A549 treated with AZD9567 at 1 μM for 4 hours (cell line): ENCODE results near the gene KCTD2. TPM values are rescaled to one million over a fixed set of nuclear protein-coding genes. Genes with fewer than 3 reads are reported as not detected.

Experiments
- total RNA-seq: library from RNA; stranded (reverse); fragments of 200-300 nt; extraction: Qiagen RNA extraction; gene quantifications from 5 replicates; pipeline ENCODE4 v1.2.3, GENCODE V29; 2022; ENCODE audit not compliant: insufficient read depth

The KCTD2 gene
- total RNA-seq = 30.8 to 35.2 TPM (median 31.4 TPM) in 5 replicates

GRCh38 chr17:75046407-75047289, at the start of gene KCTD2, which contains the start of gene ATP5PD:
Gene KCTD2 (plus strand): TSS chr17:75047225. CDS start chr17:75047251, 26 bp downstream.
Gene ATP5PD (minus strand): TSS chr17:75046969. CDS start chr17:75042650, 4,319 bp downstream.

GRCh38 chr17:75012346-75013091, 34.5 kb upstream of the KCTD2 start, which contains the start of gene MRPL58:
Gene MRPL58 (plus strand): TSS chr17:75012670. CDS start chr17:75012687, 17 bp downstream.

GRCh38 chr17:75087558-75088453, 40.8 kb downstream of the KCTD2 start, which contains the start of gene SLC16A5:
Gene SLC16A5 (plus strand): TSS chr17:75087954. CDS start chr17:75093637, 5,683 bp downstream.

GRCh38 chr17:75109407-75110233, 62.6 kb downstream of the KCTD2 start, which contains the start of gene ARMC7:
Gene ARMC7 (plus strand): TSS chr17:75109969. CDS start chr17:75110289, 320 bp downstream.

Other genes with a start within 250 kb of the KCTD2 start
- gene GRIN2C, start 187.3 kb upstream of the KCTD2 start, total RNA-seq = 0.16 to 0.53 TPM (median 0.23 TPM) in 4 of 5 replicates, not detected in the other
- gene FDXR, start 174.2 kb upstream of the KCTD2 start, total RNA-seq = 49.1 to 79.5 TPM (median 65.5 TPM) in 5 replicates
- gene FADS6, start 153.6 kb upstream of the KCTD2 start, total RNA-seq = 0.03 to 0.15 TPM (median 0.06 TPM) in 3 of 5 replicates, not detected in the others
- gene USH1G, start 124.0 kb upstream of the KCTD2 start, total RNA-seq = 0.06 to 0.09 TPM (median 0.06 TPM) in 4 of 5 replicates, not detected in the other
- 0.03 to 0.08 TPM (median 0.06 TPM) in 4 of 5 replicates, not detected in the other for gene OTOP2, start 123.0 kb upstream of the KCTD2 start, total RNA-seq
- gene OTOP3, start 111.3 kb upstream of the KCTD2 start, total RNA-seq = not detected in 5 replicates
- 11.9 to 17.0 TPM (median 12.3 TPM) in 5 replicates for gene HID1, start 74.5 kb upstream of the KCTD2 start, total RNA-seq
- 68.1 to 71.3 TPM (median 68.8 TPM) in 5 replicates for gene CDR2L, start 59.6 kb upstream of the KCTD2 start, total RNA-seq
- gene MRPL58, start 34.6 kb upstream of the KCTD2 start, total RNA-seq = 63.6 to 85.7 TPM (median 80.7 TPM) in 5 replicates
- gene ATP5PD, start 256 bp upstream of the KCTD2 start, total RNA-seq = 490 to 552 TPM (median 514 TPM) in 5 replicates
- 21.2 to 29.7 TPM (median 29.1 TPM) in 5 replicates for gene SLC16A5, start 40.7 kb downstream of the KCTD2 start, total RNA-seq
- gene ARMC7, start 62.7 kb downstream of the KCTD2 start, total RNA-seq = 16.3 to 18.8 TPM (median 16.8 TPM) in 5 replicates
- 61.9 to 137 TPM (median 123 TPM) in 5 replicates for gene NT5C, start 84.5 kb downstream of the KCTD2 start, total RNA-seq
- 760 to 817 TPM (median 790 TPM) in 5 replicates for gene JPT1, start 107.3 kb downstream of the KCTD2 start, total RNA-seq
- 352 to 579 TPM (median 384 TPM) in 5 replicates for gene SUMO2, start 135.7 kb downstream of the KCTD2 start, total RNA-seq
- gene NUP85, start 158.5 kb downstream of the KCTD2 start, total RNA-seq = 91.8 to 101 TPM (median 98.8 TPM) in 5 replicates
- 21.3 to 34.9 TPM (median 31.4 TPM) in 5 replicates for gene GGA3, start 214.4 kb downstream of the KCTD2 start, total RNA-seq
- 158 to 181 TPM (median 171 TPM) in 5 replicates for gene MRPS7, start 214.7 kb downstream of the KCTD2 start, total RNA-seq
- gene MIF4GD, start 224.0 kb downstream of the KCTD2 start, total RNA-seq = 31.9 to 38.5 TPM (median 37.8 TPM) in 5 replicates
- gene SLC25A19, start 242.2 kb downstream of the KCTD2 start, total RNA-seq = 16.5 to 24.0 TPM (median 22.8 TPM) in 5 replicates